A673 (cell line): ENCODE results near the gene PCCB.

Experiments used
- CTCF ChIP-seq: fragments of 300-800, 200-600 bp; sonication (generic); conservative IDR thresholded peaks from 2 replicates; pipeline ENCODE4 v1.5.1; 2017; ENCODE audit warnings: low read depth, mild to moderate bottlenecking, antibody characterized with exemption, low read length, moderate library complexity, mixed read lengths
- EZH2 ChIP-seq: fragments of 200-600 bp; sonication (generic); IDR thresholded peaks from 2 replicates; pipeline ENCODE4 v1.6.1; 2017; ENCODE audit warnings: borderline replicate concordance, low read depth, mild to moderate bottlenecking, mixed read lengths, antibody characterized with exemption, low read length; ENCODE audit not compliant: poor library complexity, severe bottlenecking

- TF ChIP-seq CTCF (no peak), EZH2 (no peak)
These were observed 46.8 kb downstream of the PCCB start for GRCh38 chr3:136296960-136297359.
